Glomerular visceral epithelial cell (primary cell): ENCODE data around the gene FNTB.

Source experiments
- DNase-seq: peaks from one replicate; pipeline ENCODE4 v3.0.0-alpha.2; 2016; ENCODE audit errors: extremely low spot score

The FNTB gene

DNA sequence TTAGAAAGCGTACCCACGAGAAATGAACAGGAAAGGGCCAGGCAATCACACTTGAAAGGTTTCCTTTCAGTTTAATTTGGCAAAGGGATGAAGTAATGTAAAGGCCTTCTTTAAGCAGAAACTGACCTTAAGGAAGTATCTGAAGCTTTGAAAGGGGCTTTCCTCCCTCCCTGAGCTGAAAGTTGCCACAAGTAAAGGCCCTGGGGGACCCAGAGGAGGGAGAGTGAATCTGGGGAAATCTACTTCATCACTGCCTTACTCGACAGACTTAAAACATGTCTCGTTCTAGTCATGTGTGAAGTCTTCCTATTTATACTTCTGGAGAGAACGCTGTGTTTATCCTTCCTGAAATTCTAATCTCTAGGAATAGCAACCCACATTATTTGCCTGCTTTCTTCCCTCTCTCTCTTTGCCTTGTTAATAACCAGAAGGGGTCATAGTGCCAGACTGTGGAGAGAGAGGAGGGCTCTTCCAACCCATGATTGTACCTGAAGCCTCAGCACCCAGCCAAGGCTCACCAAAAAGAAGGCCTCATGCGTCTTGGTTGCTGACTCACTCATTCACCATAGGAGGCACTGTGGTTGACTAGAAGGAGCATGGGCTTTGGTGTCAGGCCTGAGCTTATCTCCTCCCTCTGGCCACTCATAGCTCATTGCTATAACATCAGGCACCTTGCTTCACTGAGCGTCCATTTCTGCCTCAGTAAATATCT, 33.9 kb upstream of the FNTB start:
- DNase-seq, result no peak

DNA sequence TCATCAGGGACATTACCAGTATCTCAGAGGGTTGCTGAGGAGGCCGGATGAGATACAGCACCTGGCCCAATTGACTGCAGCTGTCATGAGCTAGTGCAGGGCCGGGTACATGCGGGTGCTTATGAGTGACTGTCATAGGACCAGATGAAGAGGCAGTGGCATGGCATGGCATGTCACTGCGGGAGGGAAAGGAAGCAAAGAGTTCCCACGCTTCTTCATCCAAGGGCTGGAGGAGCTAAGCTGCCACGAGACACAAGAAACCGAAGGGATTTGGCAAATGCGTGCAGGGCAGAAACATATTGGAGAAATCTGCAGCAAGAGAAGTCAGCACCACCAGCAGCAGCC, 33.4 kb upstream of the FNTB start:
- no peak for DNase-seq

DNA sequence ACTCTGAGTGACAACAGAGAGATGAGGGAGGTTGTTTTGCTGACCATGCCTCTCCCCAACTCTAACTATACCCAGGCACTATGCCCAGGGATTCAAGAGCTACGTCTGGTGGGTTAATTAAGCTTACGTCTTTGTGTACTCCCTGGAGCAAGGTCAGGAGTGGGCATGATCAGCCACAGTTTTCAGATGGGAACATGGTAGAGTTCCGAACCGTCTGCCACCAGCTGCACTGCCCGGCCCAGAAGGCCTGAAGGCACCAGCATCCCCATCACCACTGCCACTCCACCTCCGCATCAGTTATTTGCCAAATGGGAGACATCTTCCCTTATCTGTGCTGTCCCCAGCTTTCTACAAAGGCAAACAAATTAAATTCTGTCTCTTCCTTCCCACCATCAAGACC, 33.0 kb upstream of the FNTB start:
- DNase-seq, result no peak

DNA sequence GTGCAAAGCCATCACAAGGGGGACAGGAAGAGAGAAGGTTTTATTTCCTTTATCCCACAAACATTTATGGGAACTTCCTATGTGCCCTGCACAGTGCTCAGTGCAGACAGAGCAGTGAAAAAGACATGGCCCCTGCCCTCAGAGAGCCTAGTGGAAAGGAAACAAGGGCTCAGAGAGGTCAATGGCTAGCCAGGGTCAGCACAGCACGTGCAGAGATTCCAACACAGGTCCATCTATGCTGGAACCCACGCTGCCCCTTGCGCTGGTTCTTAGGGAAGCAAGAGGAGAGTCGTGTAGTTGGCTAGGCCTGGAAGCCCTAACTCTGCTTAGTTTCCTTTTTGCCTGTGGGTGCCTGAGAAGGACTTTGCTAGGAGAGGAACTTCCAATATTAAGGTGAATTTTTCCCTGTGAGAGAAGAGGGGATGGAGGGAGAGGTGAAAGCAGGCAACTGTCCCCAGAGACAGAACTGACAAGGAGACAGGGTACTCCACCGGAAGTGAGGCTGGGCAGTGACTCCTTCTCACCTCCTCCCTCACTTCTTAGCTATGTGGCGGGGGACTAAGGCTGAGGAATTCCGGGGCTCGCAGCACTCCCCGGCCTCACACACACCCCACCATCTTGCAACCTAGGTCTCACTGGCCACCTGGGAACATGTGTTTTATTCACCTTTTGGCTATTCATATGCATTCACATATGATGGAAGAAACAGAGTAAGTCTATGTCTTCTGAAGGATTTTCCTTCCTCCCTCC, 32.0 kb upstream of the FNTB start:
- DNase-seq, result no peak

GRCh38 chr14:64955297-64955696, 31.4 kb upstream of the FNTB start:
- DNase-seq, result no peak

DNA sequence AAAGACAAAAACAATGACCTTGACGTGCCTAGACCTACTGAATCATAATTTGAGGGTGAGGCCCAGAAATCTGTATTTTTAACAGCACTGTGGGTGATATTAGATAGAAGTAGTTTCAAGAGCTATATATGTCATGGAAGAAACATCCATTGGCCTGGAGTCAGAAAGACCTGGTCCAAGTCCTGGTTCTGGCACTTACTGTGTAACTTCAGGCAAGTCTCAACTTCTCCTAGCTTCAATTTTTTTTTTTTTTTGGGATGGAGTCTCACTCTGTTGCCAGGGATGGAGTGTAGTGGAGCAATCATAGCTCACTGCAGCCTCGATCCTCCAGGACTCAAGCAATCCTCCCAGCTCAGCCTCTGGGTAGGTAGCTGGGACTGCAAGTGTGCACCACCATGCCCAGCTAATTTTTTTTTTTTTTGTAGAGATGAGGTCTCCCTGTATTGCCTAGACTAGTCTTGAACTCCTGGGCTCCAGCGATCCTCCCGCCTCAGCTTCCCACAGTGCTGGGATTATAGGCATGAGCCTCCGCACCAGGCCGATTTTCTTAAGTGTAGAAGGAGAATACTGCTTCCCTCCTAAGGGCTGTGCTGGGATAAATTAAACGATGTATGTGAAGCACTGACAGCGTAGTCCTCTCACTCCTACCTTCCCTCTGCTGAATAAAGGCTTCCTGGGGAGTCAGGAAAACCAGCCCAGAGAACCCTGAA, 29.8 kb upstream of the FNTB start:
- no peak for DNase-seq

- DNase-seq, result no peak
Measured at GRCh38 chr14:64958201-64958600, 28.5 kb upstream of the FNTB start.

DNA sequence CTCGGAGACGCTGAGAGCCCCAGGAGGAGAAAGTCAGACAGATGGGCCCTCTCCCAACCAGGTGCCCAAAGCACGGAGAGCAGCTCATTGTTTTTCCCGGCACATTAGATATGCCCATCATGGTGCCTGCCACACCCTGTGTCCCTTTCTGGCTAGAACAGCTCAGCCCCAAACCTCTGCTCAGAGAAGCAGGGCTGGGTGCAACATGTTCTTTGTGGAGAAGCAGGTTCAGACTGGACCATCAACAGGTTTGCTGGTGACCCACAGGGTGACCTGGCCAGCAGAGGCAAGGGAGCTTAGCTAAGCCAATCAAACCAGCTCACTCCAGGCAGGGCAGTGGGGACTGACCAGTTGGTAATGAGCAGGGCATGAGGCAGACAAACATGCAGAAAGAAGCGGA, 28.0 kb upstream of the FNTB start:
- DNase-seq, result no peak

GRCh38 chr14:64960762-64961276, 25.9 kb upstream of the FNTB start:
- no peak for DNase-seq

DNA sequence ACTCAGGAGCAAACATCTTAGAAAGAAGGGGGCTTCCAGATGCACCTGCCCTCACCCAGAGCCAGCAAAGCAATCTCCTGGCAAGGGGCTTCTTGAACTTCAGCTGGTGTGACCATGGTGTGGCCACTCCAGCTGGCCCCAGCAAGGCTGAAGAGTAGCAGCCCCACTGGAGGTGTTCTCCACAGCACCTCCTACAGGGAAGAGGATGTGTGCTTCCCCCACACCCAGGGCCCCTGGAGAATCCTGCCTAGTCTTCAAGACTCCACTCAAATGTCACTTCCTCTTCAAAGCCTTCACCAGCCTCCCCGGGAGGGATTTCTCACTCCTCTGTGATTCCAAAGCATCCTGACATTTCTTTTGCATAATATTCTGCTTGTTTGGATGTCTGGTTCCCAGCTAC, 23.1 kb upstream of the FNTB start:
- no peak for DNase-seq

GRCh38 chr14:64965356-64966000, 21.2 kb upstream of the FNTB start:
- DNase-seq, result no peak

DNA sequence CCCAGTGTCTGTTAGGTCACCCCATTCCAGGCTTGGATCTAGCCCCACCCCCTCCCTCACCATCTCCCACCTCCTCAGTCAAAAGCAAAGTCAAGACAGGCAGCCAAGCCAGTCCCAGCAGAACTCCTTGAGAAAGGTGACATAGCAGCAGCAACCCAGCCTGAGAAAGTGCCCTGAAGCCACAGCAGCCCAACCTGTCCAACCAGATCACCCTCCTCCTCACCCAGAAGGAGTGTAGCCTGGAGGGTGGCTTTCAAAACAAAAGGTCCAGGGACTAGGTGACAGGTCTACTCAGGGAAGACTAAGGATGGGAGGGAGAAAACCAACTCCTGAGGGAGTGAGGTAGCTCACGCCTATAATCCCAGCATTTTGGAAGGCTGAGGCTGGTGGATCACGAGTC, 19.7 kb upstream of the FNTB start:
- no peak for DNase-seq

GRCh38 chr14:64968167-64968566, 18.5 kb upstream of the FNTB start:
- no peak for DNase-seq

DNA sequence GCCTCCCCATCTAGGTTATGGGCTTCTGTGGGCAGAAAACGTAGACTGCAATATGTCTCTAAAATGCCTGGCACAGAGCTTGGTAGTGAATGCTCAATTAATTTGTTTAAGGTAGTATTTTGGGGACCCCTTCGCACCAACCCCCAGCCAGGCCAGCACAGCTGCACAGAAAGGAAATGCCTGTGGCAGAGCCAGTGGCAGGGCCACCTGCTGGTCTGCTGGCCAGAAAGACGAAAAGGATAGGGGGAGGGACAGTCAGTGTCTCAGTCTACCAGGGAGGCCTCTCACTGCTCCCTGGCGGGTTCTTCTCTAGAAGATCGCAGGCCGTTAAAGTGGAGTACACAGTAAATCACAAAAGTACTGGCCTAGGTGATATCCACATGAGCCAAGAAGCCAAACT, 18.0 kb upstream of the FNTB start:
- no peak for DNase-seq

- DNase-seq, result no peak
Measured at GRCh38 chr14:64970041-64970440, 16.7 kb upstream of the FNTB start.

- peak; percentile 76 for DNase-seq
Measured at GRCh38 chr14:64970776-64971477, 15.8 kb upstream of the FNTB start.

DNA sequence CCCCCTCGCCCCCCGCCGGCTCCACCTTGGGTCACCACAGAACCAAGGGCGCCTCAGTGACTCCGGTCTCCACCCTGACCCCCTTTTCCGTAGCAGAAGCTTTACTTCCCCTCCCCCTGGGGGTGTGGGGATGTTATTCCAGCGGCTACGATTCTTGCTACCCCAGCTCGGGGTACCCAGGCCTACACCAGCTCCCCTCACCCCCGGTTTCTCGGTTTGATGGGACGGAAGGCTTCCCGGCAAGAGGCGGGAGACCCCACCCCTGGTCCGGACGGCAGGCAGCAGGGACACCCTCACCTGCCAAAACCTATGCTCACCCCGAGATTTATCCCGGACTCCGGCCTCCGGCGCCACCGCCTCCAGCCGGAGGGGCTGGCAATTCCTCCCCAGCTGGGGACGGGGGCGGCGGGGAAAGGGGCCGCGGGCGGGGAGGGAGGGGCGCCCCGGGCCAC, 15.2 kb upstream of the FNTB start:
- no peak for DNase-seq

DNA sequence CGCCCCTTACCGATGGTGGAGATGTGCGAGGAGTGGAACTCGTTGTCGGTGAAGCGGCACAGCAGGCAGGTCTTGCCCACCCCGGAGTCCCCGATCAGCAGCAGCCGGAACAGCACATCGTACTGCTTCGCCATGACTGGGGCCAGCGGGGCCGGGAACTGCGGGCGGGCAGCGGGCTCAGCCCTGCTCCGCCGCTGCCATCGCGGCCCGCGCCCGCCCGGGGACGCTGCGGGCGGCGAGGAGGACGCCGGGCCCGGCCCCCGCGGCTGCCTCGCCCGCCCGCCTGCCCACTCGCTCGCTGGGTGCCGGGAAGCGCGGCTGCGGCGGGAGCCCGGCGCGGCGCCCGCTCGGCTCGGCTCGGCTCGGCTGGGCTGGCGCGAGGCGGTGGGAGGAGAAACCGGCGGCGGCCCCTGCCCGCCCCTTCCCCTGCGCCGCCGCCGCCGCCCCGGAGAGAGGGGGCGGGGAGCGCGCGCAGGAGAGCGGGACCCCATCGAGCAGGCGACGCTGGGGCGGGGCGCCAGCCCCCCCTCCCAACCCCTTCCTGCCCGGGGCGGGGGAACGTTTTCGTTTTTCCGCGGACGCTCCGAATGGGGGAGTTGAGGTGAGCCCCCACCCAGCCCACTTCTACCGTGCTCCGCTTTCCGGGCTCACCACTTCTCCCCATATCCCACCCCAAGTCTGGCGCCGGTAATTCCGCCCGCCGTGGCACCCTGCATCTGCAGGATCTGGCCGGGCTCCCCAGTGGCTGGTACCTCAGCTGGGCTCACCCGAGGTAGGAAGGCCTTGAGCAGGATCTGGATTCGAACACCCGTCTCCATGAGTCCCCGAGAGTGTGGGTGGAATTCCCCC, 14.5 kb upstream of the FNTB start, which contains the start of gene RAB15:
Gene RAB15 (minus strand): TSS at position 394 of the 849 bp plus-strand sequence. CDS start 260 bp downstream, at position 134.
- DNase-seq, result peak; percentile 47

- DNase-seq, result no peak
Measured at GRCh38 chr14:64973026-64973442, 13.7 kb upstream of the FNTB start.

DNA sequence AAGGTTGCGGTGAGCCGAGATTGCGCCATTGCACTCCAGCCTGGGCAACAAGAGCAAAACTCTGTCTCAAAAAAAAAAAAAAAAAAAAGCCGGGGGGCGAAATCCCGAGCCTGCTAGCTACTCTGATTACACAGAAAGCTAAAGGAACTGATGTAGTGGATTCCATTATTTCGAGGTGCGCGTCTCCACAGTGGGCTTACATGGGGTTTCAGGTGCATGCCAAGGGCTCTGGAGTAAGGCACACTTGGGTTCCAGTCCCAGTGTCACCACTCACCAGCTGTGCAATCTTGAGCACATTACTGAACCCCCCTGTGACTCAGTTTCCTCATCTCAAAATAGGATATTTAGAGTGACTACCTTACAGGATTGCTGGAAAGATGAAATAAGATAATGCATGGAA, 12.9 kb upstream of the FNTB start:
- DNase-seq, result no peak
